WTC11 (cell line): ENCODE measurements around the gene GNAZ. TPM values are rescaled to one million over a fixed set of nuclear protein-coding genes. Genes with fewer than 3 reads are reported as not detected.

Experiments used
- AR ChIP-seq: fragments of 250-450 bp; sonication (Bioruptor Pico); IDR thresholded peaks from 2 replicates; pipeline ENCODE4 v1.9.0; 2021; ENCODE audit warnings: mild to moderate bottlenecking
- E2F4 ChIP-seq: sonication (generic); formaldehyde crosslinking; IDR thresholded peaks from 2 replicates; pipeline ENCODE4 v1.8.1; 2022; ENCODE audit warnings: low read depth, mild to moderate bottlenecking, moderate library complexity, missing genetic modification reagents, borderline replicate concordance
- ZNF138 ChIP-seq: sonication (generic); formaldehyde crosslinking; conservative IDR thresholded peaks from 2 replicates; pipeline ENCODE4 v1.8.1; 2022; ENCODE audit warnings: mild to moderate bottlenecking, moderate library complexity, missing genetic modification reagents
- ZNF232 ChIP-seq: sonication (generic); formaldehyde crosslinking; IDR thresholded peaks from 2 replicates; pipeline ENCODE4 v1.8.0; 2022; ENCODE audit warnings: mild to moderate bottlenecking, missing genetic modification reagents
- ZNF416 ChIP-seq: fragments of 250-450 bp; sonication (Bioruptor Pico); IDR thresholded peaks from 2 replicates; pipeline ENCODE4 v1.9.0; 2021; ENCODE audit warnings: mild to moderate bottlenecking, inconsistent platforms
- ZNF425 ChIP-seq: fragments of 250-450 bp; sonication (Bioruptor Pico); conservative IDR thresholded peaks from 2 replicates; pipeline ENCODE4 v1.9.0; 2021; ENCODE audit warnings: mild to moderate bottlenecking
- ZNF671 ChIP-seq: fragments of 250-450 bp; sonication (Bioruptor Pico); IDR thresholded peaks from 2 replicates; pipeline ENCODE4 v1.8.0; 2021; ENCODE audit warnings: mild to moderate bottlenecking
- total RNA-seq: library from RNA; stranded (reverse); gene quantifications from 3 replicates; pipeline ENCODE4 v1.2.3, GENCODE V29; 2021
- TF ChIP-seq, protein P1 (sequence below): sonication (generic); formaldehyde crosslinking; IDR thresholded peaks from 2 replicates; pipeline ENCODE4 v1.8.1; 2023; ENCODE audit warnings: mild to moderate bottlenecking, moderate library complexity, missing genetic modification reagents
- TF ChIP-seq, protein P2 (sequence below): fragments of 250-450 bp; sonication (Bioruptor Pico); IDR thresholded peaks from 2 replicates; pipeline ENCODE4 v2.1.2; 2022; ENCODE audit warnings: mild to moderate bottlenecking, moderate library complexity
- TF ChIP-seq, protein P3 (sequence below): sonication (generic); formaldehyde crosslinking; IDR thresholded peaks from 2 replicates; pipeline ENCODE4 v1.8.0; 2023; ENCODE audit warnings: mild to moderate bottlenecking, missing genetic modification reagents
- TF ChIP-seq, protein P4 (sequence below): sonication (generic); formaldehyde crosslinking; IDR thresholded peaks from 2 replicates; pipeline ENCODE4 v1.8.1; 2022; ENCODE audit warnings: mild to moderate bottlenecking, missing genetic modification reagents, moderate library complexity, borderline replicate concordance

The GNAZ gene
- total RNA-seq, 1 experiment from 2014 or later, result 9.9 TPM

GRCh38 chr22:23101524-23101923 lies 31.2 kb downstream of the GNAZ start (continued):
- no peak for TF ChIP-seq AR (CRISPR knock-in tag)
- TF ChIP-seq, protein P1, sequence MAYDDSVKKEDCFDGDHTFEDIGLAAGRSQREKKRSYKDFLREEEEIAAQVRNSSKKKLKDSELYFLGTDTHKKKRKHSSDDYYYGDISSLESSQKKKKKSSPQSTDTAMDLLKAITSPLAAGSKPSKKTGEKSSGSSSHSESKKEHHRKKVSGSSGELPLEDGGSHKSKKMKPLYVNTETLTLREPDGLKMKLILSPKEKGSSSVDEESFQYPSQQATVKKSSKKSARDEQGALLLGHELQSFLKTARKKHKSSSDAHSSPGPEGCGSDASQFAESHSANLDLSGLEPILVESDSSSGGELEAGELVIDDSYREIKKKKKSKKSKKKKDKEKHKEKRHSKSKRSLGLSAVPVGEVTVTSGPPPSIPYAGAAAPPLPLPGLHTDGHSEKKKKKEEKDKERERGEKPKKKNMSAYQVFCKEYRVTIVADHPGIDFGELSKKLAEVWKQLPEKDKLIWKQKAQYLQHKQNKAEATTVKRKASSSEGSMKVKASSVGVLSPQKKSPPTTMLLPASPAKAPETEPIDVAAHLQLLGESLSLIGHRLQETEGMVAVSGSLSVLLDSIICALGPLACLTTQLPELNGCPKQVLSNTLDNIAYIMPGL, result no peak
- TF ChIP-seq ZNF416 (CRISPR knock-in tag), result no peak
- TF ChIP-seq, protein P2, sequence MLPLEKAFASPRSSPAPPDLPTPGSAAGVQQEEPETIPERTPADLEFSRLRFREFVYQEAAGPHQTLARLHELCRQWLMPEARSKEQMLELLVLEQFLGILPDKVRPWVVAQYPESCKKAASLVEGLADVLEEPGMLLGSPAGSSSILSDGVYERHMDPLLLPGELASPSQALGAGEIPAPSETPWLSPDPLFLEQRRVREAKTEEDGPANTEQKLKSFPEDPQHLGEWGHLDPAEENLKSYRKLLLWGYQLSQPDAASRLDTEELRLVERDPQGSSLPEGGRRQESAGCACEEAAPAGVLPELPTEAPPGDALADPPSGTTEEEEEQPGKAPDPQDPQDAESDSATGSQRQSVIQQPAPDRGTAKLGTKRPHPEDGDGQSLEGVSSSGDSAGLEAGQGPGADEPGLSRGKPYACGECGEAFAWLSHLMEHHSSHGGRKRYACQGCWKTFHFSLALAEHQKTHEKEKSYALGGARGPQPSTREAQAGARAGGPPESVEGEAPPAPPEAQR (CRISPR knock-in tag), result no peak
- no peak for TF ChIP-seq ZNF425 (CRISPR knock-in tag)
- TF ChIP-seq, protein P3, sequence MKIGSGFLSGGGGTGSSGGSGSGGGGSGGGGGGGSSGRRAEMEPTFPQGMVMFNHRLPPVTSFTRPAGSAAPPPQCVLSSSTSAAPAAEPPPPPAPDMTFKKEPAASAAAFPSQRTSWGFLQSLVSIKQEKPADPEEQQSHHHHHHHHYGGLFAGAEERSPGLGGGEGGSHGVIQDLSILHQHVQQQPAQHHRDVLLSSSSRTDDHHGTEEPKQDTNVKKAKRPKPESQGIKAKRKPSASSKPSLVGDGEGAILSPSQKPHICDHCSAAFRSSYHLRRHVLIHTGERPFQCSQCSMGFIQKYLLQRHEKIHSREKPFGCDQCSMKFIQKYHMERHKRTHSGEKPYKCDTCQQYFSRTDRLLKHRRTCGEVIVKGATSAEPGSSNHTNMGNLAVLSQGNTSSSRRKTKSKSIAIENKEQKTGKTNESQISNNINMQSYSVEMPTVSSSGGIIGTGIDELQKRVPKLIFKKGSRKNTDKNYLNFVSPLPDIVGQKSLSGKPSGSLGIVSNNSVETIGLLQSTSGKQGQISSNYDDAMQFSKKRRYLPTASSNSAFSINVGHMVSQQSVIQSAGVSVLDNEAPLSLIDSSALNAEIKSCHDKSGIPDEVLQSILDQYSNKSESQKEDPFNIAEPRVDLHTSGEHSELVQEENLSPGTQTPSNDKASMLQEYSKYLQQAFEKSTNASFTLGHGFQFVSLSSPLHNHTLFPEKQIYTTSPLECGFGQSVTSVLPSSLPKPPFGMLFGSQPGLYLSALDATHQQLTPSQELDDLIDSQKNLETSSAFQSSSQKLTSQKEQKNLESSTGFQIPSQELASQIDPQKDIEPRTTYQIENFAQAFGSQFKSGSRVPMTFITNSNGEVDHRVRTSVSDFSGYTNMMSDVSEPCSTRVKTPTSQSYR, result no peak
- TF ChIP-seq E2F4 (CRISPR knock-in tag), result no peak
- no peak for TF ChIP-seq ZNF232 (CRISPR knock-in tag)
- TF ChIP-seq, protein P4, sequence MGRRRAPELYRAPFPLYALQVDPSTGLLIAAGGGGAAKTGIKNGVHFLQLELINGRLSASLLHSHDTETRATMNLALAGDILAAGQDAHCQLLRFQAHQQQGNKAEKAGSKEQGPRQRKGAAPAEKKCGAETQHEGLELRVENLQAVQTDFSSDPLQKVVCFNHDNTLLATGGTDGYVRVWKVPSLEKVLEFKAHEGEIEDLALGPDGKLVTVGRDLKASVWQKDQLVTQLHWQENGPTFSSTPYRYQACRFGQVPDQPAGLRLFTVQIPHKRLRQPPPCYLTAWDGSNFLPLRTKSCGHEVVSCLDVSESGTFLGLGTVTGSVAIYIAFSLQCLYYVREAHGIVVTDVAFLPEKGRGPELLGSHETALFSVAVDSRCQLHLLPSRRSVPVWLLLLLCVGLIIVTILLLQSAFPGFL (CRISPR knock-in tag), result no peak
- TF ChIP-seq ZNF138 (CRISPR knock-in tag), result no peak
- no peak for TF ChIP-seq ZNF671 (CRISPR knock-in tag)
- TF ChIP-seq, all 79 proteins: peak for 0
